K562 (cell line): ENCODE data around the gene ADAT3. TPM values are rescaled to one million over a fixed set of nuclear protein-coding genes. Genes with fewer than 3 reads are reported as not detected.

Source experiments
- ARID4B ChIP-seq: sonication (generic); formaldehyde crosslinking; IDR thresholded peaks from 2 replicates; pipeline ENCODE4 v1.8.0; 2022; ENCODE audit warnings: mild to moderate bottlenecking, missing genetic modification reagents
- CBFA2T2 ChIP-seq: fragments of 450-650 bp; conservative IDR thresholded peaks from 2 replicates; pipeline ENCODE4 v1.6.1; 2017; ENCODE audit warnings: mild to moderate bottlenecking
- E2F6 ChIP-seq, 2 experiments: IDR thresholded peaks; 2 replicates each; pipeline ENCODE4 v1.6.1; 2011; ENCODE audit warnings: borderline replicate concordance in 1 of 2, control low read depth in 1 of 2, low read depth in 1 of 2, low read length in 1 of 2, mild to moderate bottlenecking in 1 of 2, mixed read lengths in 1 of 2, moderate library complexity in 1 of 2; ENCODE audit not compliant: insufficient read depth in 1 of 2, insufficient read length in 1 of 2, poor library complexity in 1 of 2, severe bottlenecking in 1 of 2; ENCODE audit errors: extremely low read depth in 1 of 2
- ETV5 ChIP-seq: sonication (generic); formaldehyde crosslinking; IDR thresholded peaks from 2 replicates; pipeline ENCODE4 v1.4.0; 2020; ENCODE audit warnings: low read depth, mild to moderate bottlenecking, missing genetic modification reagents
- FOXA3 ChIP-seq, 2 experiments: fragments of 450-650 bp in 1 of 2; sonication (generic) in 1 of 2; formaldehyde crosslinking; IDR thresholded peaks in 1 of 2; conservative IDR thresholded peaks in 1 of 2; 2 replicates each; pipeline versions ENCODE4 v1.4.0 to v1.8.0; 2020 to 2022; ENCODE audit warnings: mild to moderate bottlenecking in 2 of 2, missing genetic modification reagents in 1 of 2
- HLTF ChIP-seq: fragments of 450-650 bp; IDR thresholded peaks from 2 replicates; pipeline ENCODE4 v1.6.1; 2016
- HNRNPLL ChIP-seq: fragments of 200-400 bp; formaldehyde crosslinking; IDR thresholded peaks from 2 replicates; pipeline ENCODE4 v1.6.1; 2017; ENCODE audit warnings: low read length, low read depth, mild to moderate bottlenecking; ENCODE audit not compliant: poor library complexity, severe bottlenecking
- KAT7 ChIP-seq: sonication (generic); formaldehyde crosslinking; IDR thresholded peaks from 2 replicates; pipeline ENCODE4 v1.8.0; 2022; ENCODE audit warnings: missing genetic modification reagents, mild to moderate bottlenecking, borderline replicate concordance
- MNT ChIP-seq, 2 experiments: fragments of 450-650 bp; conservative IDR thresholded peaks; 2 replicates each; pipeline ENCODE4 v1.6.1; 2017; ENCODE audit warnings: mild to moderate bottlenecking in 2 of 2, moderate library complexity in 2 of 2
- NFYB ChIP-seq: IDR thresholded peaks from 2 replicates; pipeline ENCODE4 v1.6.1; 2011; ENCODE audit warnings: mild to moderate bottlenecking, moderate library complexity; ENCODE audit not compliant: insufficient read length; ENCODE audit errors: extremely low read depth
- PHF20 ChIP-seq: fragments of 450-650 bp; IDR thresholded peaks from 2 replicates; pipeline ENCODE4 v1.6.1; 2018; ENCODE audit not compliant: partially characterized antibody
- PHF8 ChIP-seq: fragments of 200-600 bp; sonication (generic); IDR thresholded peaks from 2 replicates; pipeline ENCODE4 v1.6.1; 2012; ENCODE audit warnings: mixed run types, mild to moderate bottlenecking, inconsistent platforms, low read length, moderate library complexity, borderline replicate concordance
- RFX5 ChIP-seq: IDR thresholded peaks from 2 replicates; pipeline ENCODE4 v1.6.1; 2011; ENCODE audit warnings: low read depth, mild to moderate bottlenecking, improper control_type of control experiment, low read length
- RHOXF2B ChIP-seq: fragments of 250-450 bp; sonication (Bioruptor Pico); conservative IDR thresholded peaks from 2 replicates; pipeline ENCODE4 v1.5.1; 2021
- SIN3A ChIP-seq, 2 experiments: fragments of 150-350 bp in 1 of 2; IDR thresholded peaks; 2 replicates each; pipeline ENCODE4 v1.6.1; 2011 to 2016; ENCODE audit warnings: borderline replicate concordance in 2 of 2, low read depth in 2 of 2, low read length in 2 of 2, mild to moderate bottlenecking in 2 of 2, moderate library complexity in 2 of 2; ENCODE audit not compliant: control insufficient read depth in 1 of 2
- ZNF217 ChIP-seq: sonication (generic); formaldehyde crosslinking; IDR thresholded peaks from 2 replicates; pipeline ENCODE4 v1.8.0; 2022; ENCODE audit warnings: mild to moderate bottlenecking, missing genetic modification reagents
- ZNF239 ChIP-seq: fragments of 250-450 bp; sonication (Bioruptor Pico); IDR thresholded peaks from 2 replicates; pipeline ENCODE4 v1.4.0; 2020; ENCODE audit warnings: mild to moderate bottlenecking
- ZNF384 ChIP-seq: IDR thresholded peaks from 2 replicates; pipeline ENCODE4 v1.6.1; 2012; ENCODE audit warnings: low read depth, low read length, improper control_type of control experiment
- ZNF583 ChIP-seq: fragments of 250-450 bp; sonication (Bioruptor Pico); IDR thresholded peaks from 2 replicates; pipeline ENCODE4 v1.4.0; 2020
- polyA plus RNA-seq, 8 experiments: library from polyadenylated mRNA; depleted of rRNA in 4 of 8; stranded (reverse) in 5 of 8; unstranded in 3 of 8; fragments of >200 nt; fragmentation: Nextera tagmentation in 2 of 8; fragmentation: Illumina TruSeq in 1 of 8; extraction: Ambion mirVana in 2 of 8; extraction: Trizol in 1 of 8; gene quantifications; 2 replicates each; pipeline versions ENCODE4 v1.2.1 to v1.2.3, GENCODE V29; 2011 to 2014; ENCODE audit warnings: inconsistent platforms in 1 of 8, missing spikeins in 1 of 8
- total RNA-seq, 7 experiments: library from RNA; depleted of rRNA in 6 of 7; stranded (reverse); fragments of >200 nt in 6 of 7; fragmentation: Illumina TruSeq in 2 of 7; extraction: Trizol in 2 of 7; gene quantifications; 2 replicates each; pipeline versions ENCODE4 v1.2.1 to v1.2.3, GENCODE V29; 2011 to 2021; ENCODE audit warnings: low replicate concordance in 1 of 7

ADAT3 gene
- total and polyA plus RNA-seq, 9 of the 15 experiments (the other 6 are each of a cell fraction or from before 2014, with no cell fraction given) = 0.67 to 15.6 (median 7.8) TPM; not detected in 4

GRCh38 chr19:1863638-1864479 lies 41.3 kb upstream of the ADAT3 start (continued):
- TF ChIP-seq ARID4B = peak; percentile 99
- TF ChIP-seq RFX5 = no peak
- TF ChIP-seq HLTF = peak; percentile 67; the same call in 1 of the 2 replicates
- no peak for TF ChIP-seq NFYB
- TF ChIP-seq FOXA3 (CRISPR knock-in tag; conservative IDR thresholded peaks at IDR 0.05 in 1 of 2, IDR thresholded peaks at IDR 0.05 in 1 of 2) = no peak
- no peak for TF ChIP-seq KAT7
- TF ChIP-seq E2F6 (IDR thresholded peaks at IDR 0.05; ENCODE audit: borderline replicate concordance in 1 of 2, extremely low read depth in 1 of 2, insufficient read depth in 1 of 2, insufficient read length in 1 of 2, low read depth in 1 of 2, low read length in 1 of 2, poor library complexity in 1 of 2, severe bottlenecking in 1 of 2) = peak; percentile 68 to 76
- no peak for TF ChIP-seq ZNF384
- peak; percentile 100 for TF ChIP-seq MNT (conservative IDR thresholded peaks at IDR 0.05)
- TF ChIP-seq PHF8 = peak; percentile 67; the same call in 1 of the 2 replicates
- TF ChIP-seq ETV5 = no peak; the same call in 1 of the 2 replicates
- peak; percentile 29 for TF ChIP-seq CBFA2T2
- no peak for TF ChIP-seq ZNF239 (CRISPR knock-in tag)
- TF ChIP-seq SIN3A (IDR thresholded peaks at IDR 0.05; ENCODE audit: borderline replicate concordance in 2 of 2, control insufficient read depth in 1 of 2, low read depth in 2 of 2, low read length in 2 of 2) = peak; percentile 95 to 96
- TF ChIP-seq ZNF583 = no peak
- peak; percentile 16 for TF ChIP-seq HNRNPLL
- no peak for TF ChIP-seq RHOXF2B (CRISPR knock-in tag)
- peak; percentile 34 for TF ChIP-seq PHF20
- TF ChIP-seq ZNF217 (CRISPR knock-in tag) = no peak
